Keratinocyte (primary cell): Measurements from ENCODE around the gene C9orf153.

Experiments
- CTCF ChIP-seq, 3 experiments: IDR thresholded peaks in 1 of 3; conservative IDR thresholded peaks in 1 of 3; optimal IDR thresholded peaks in 1 of 3; 2 replicates in 2 of 3; 3 replicates in 1 of 3; pipeline versions ENCODE3 to v1.5.1; 2011; ENCODE audit warnings: low read length in 3 of 3, mild to moderate bottlenecking in 3 of 3, moderate library complexity in 2 of 3, control low read depth in 1 of 3, inconsistent platforms in 1 of 3; ENCODE audit not compliant: insufficient read depth in 2 of 3; ENCODE audit errors: extremely low read depth in 1 of 3
- EZH2 ChIP-seq: IDR thresholded peaks from one replicate; pipeline ENCODE4 v1.6.1; 2012; ENCODE audit warnings: inconsistent platforms, mild to moderate bottlenecking, low read length, moderate library complexity

GRCh38 chr9:86280580-86280979 is 21.1 kb upstream of the C9orf153 start:
- TF ChIP-seq CTCF (optimal IDR thresholded peaks at IDR 0.05 in 1 of 3, IDR thresholded peaks at IDR 0.05 in 1 of 3, conservative IDR thresholded peaks at IDR 0.05 in 1 of 3; ENCODE audit: extremely low read depth in 1 of 3, insufficient read depth in 2 of 3, low read length in 3 of 3): no peak
- TF ChIP-seq EZH2: no peak
